Measurements from ENCODE around the gene RNF224.

The RNF224 gene

DNA sequence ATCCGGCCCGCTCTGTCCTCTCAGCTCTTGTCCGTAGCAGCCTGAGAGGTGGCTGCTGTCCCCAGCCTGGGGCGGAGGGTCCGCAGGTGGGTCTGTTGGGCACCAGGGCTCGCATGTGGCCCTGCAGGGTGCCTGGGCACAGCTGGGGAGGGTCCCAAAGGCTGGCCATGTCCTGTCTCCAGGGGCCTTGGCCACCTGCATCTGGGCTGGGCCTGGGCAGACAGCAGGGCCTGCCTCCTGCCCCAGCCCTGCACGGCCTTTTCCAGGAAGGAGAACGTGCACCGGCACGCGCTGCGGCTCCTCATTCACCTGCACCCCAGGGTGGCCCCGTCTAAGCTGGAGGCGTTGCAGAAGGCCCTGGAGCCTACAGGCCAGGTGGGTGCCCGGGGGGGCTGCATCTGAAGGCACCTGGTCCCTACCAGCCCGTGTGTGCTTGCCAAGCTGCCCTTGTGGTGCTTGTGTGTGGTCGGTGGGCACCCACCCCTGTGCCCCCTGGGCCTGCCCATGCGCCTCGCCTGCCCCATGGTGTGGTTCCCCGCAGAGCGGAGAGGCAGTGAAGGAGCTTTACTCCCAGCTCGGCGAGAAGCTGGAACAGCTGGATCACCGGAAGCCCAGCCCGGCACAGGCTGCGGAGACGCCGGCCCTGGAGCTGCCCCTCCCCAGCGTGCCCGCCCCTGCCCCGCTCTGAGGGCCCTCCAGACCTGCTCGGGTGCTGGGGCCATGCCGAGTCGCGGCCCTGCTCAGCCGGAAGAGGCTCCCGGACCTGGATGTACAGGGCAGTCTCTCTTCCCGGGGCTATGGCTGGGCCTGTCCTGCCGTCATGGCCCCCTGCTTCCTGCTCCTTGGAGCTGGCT, 45.2 kb downstream of the RNF224 start:
- H3K4me1 ChIP-seq (ENCODE audit: control insufficient read depth, insufficient read depth, low read length, poor library complexity, severe bottlenecking) = peaks cover 20% of the 10 kb centered on the region
- H3K36me3 ChIP-seq (ENCODE audit: control insufficient read depth, insufficient read depth, low read length) = peaks cover 55% of the 10 kb centered on the region
- 93 to 95% methylated on average over 30 to 38 of the region's 39 CpGs for WGBS, 2 experiments (ENCODE audit: insufficient coverage in 2 of 2)
- no peaks in the 10 kb centered on the region for H3K9me3 ChIP-seq (ENCODE audit: control insufficient read depth, low read length)
- H3K4me3 ChIP-seq (ENCODE audit: extremely low read depth, insufficient read depth, low read length, poor library complexity, severe bottlenecking) = no peak overlapping the region
- H3K27ac ChIP-seq (ENCODE audit: low read depth, low read length, severe bottlenecking) = no peak overlapping the region

- H3K36me3 ChIP-seq (ENCODE audit: control insufficient read depth, insufficient read depth, low read length) = peaks cover 48% of the 10 kb centered on the region
- 89 to 92% methylated on average over 12 to 13 of the region's 13 CpGs for WGBS, 2 experiments (ENCODE audit: insufficient coverage in 2 of 2)
Measured at GRCh38 chr9:137273095-137273490, 45.8 kb downstream of the RNF224 start.

DNA sequence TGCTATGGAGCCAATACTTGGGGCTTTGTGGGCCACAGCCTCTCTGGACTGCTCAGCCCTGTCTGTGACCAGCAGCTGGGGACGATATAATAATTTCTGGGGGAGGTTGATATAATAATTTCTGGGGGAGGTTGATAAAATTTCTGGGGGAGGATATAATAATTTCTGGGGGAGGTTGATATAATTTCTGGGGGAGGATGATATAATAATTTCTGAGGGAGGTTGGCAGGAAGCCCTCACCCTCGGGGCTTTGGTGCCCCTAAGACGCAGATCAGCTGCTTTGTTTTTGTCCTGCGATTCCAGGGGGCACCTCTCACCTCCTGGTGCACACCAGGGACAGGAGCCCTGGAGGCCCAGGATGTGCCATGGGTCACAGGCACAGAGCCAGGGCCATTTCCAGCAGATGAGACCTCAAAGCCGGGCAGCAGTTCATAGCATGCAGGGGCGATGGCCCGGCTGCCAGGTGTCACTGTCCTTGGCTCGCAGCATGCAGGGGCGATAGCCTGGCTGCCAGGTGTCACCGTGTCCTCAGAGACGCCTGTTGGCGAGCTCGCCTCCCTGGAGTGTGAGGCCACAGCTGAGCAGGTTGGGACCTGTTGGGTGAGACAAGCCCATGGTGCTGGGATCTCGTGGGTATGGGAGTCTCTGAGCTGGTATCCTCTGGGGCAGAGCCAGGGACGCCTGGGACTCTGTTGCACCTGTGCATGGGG, 46.5 kb downstream of the RNF224 start:
- Histone ChIP-seq H3K4me3 (ENCODE audit: extremely low read depth, insufficient read depth, low read length, poor library complexity, severe bottlenecking) (no peak overlapping the region), H3K27ac (ENCODE audit: low read depth, low read length, severe bottlenecking) (no peak overlapping the region), H3K9me3 (ENCODE audit: control insufficient read depth, low read length) (no peaks in the 10 kb centered on the region), H3K36me3 (ENCODE audit: control insufficient read depth, insufficient read depth, low read length) (peaks cover 45% of the 10 kb centered on the region), H3K4me1 (ENCODE audit: control insufficient read depth, insufficient read depth, low read length, poor library complexity, severe bottlenecking) (peaks cover 20% of the 10 kb centered on the region)
- WGBS, 2 experiments (ENCODE audit: insufficient coverage in 2 of 2) = 85 to 91% methylated on average over 10 to 14 of the region's 15 CpGs

More at GRCh38 chr9:137273095-137273490, 45.8 kb downstream of the RNF224 start:
- no peak overlapping the region for H3K27ac ChIP-seq (ENCODE audit: low read depth, low read length, severe bottlenecking)
- H3K4me1 ChIP-seq (ENCODE audit: control insufficient read depth, insufficient read depth, low read length, poor library complexity, severe bottlenecking) = peaks cover 20% of the 10 kb centered on the region
- no peak overlapping the region for H3K4me3 ChIP-seq (ENCODE audit: extremely low read depth, insufficient read depth, low read length, poor library complexity, severe bottlenecking)
- H3K9me3 ChIP-seq (ENCODE audit: control insufficient read depth, low read length) = no peaks in the 10 kb centered on the region

GRCh38 chr9:137275203-137275587, 47.9 kb downstream of the RNF224 start:
- Histone ChIP-seq H3K36me3 (ENCODE audit: control insufficient read depth, insufficient read depth, low read length) (peaks cover 43% of the 10 kb centered on the region), H3K4me3 (ENCODE audit: extremely low read depth, insufficient read depth, low read length, poor library complexity, severe bottlenecking) (no peak overlapping the region), H3K4me1 (ENCODE audit: control insufficient read depth, insufficient read depth, low read length, poor library complexity, severe bottlenecking) (peaks cover 23% of the 10 kb centered on the region), H3K27ac (ENCODE audit: low read depth, low read length, severe bottlenecking) (no peak overlapping the region), H3K9me3 (ENCODE audit: control insufficient read depth, low read length) (no peaks in the 10 kb centered on the region)
- WGBS, 2 experiments (ENCODE audit: insufficient coverage in 2 of 2) = 88 to 98% methylated on average over 7 to 9 of the region's 10 CpGs

GRCh38 chr9:137275588-137276472, 48.5 kb downstream of the RNF224 start:
- no peaks in the 10 kb centered on the region for H3K9me3 ChIP-seq (ENCODE audit: control insufficient read depth, low read length)
- H3K4me3 ChIP-seq (ENCODE audit: extremely low read depth, insufficient read depth, low read length, poor library complexity, severe bottlenecking) = no peak overlapping the region
- peaks cover 42% of the 10 kb centered on the region for H3K36me3 ChIP-seq (ENCODE audit: control insufficient read depth, insufficient read depth, low read length)
- H3K27ac ChIP-seq (ENCODE audit: low read depth, low read length, severe bottlenecking) = peak overlapping the region; percentile 91
- WGBS, 2 experiments (ENCODE audit: insufficient coverage in 2 of 2) = 92 to 93% methylated on average over 19 to 21 of the region's 24 CpGs
- peaks cover 23% of the 10 kb centered on the region for H3K4me1 ChIP-seq (ENCODE audit: control insufficient read depth, insufficient read depth, low read length, poor library complexity, severe bottlenecking)

DNA sequence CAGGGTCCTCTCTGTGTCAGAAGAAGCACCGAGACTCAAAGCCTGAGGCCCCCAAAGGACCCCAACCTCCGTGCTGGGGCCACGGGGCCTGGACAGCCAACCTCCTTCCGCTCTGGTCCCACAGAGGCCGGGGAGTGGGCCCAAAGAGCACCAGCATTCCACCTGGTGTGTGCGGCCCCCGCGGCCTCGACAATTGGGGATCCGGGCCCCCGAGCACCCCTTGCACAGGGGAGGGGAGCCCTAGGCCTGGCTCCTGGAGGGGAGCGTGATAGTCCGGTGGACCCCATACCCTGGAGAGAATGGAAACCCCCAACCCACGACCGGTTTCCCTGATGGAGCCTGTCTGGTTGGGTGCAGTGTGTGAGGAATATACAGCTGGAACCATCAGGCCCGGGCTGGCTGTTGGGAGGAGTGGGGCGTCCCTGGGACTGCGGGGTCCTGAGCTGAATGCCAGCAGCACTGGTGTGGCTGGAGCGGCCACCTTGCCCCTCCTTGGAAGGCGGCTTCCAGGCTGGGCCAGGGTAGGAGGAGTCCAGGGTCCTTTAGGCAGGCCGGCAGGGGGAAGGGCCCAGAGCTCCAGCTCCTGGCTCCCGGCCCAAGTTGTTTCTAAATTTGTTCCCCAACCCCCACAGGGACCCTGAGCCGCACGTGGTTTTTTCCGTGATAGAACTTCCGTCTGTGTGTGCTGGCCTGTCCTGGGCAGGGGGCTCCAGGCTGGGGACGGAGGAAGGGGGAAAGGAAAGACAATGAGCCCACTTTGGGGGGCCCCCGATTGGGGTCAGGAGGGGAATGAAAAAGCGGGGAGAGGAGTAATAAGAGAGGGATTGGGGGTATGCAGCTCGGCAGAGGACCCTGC, 49.4 kb downstream of the RNF224 start:
- peak overlapping the region; percentile 64 for H3K4me3 ChIP-seq (ENCODE audit: extremely low read depth, insufficient read depth, low read length, poor library complexity, severe bottlenecking)
- 46 to 60% methylated on average over 20 to 25 of the region's 30 CpGs for WGBS, 2 experiments (ENCODE audit: insufficient coverage in 2 of 2)
- no peaks in the 10 kb centered on the region for H3K9me3 ChIP-seq (ENCODE audit: control insufficient read depth, low read length)
- H3K4me1 ChIP-seq (ENCODE audit: control insufficient read depth, insufficient read depth, low read length, poor library complexity, severe bottlenecking) = peaks cover 23% of the 10 kb centered on the region
- H3K36me3 ChIP-seq (ENCODE audit: control insufficient read depth, insufficient read depth, low read length) = peaks cover 36% of the 10 kb centered on the region
- H3K27ac ChIP-seq (ENCODE audit: low read depth, low read length, severe bottlenecking) = peak overlapping the region; percentile 91

- Histone ChIP-seq H3K36me3 (ENCODE audit: control insufficient read depth, insufficient read depth, low read length) (peaks cover 36% of the 10 kb centered on the region), H3K9me3 (ENCODE audit: control insufficient read depth, low read length) (no peaks in the 10 kb centered on the region), H3K4me3 (ENCODE audit: extremely low read depth, insufficient read depth, low read length, poor library complexity, severe bottlenecking) (peak within 1 kb of the TSS; percentile 64), H3K4me1 (ENCODE audit: control insufficient read depth, insufficient read depth, low read length, poor library complexity, severe bottlenecking) (peaks cover 23% of the 10 kb centered on the region), H3K27ac (ENCODE audit: low read depth, low read length, severe bottlenecking) (peak within 1 kb of the TSS; percentile 91)
- WGBS, 2 experiments (ENCODE audit: insufficient coverage in 2 of 2) = 10 to 19% methylated on average over 13 to 19 of the region's 25 CpGs
Measured at GRCh38 chr9:137277329-137278041, 50.2 kb downstream of the RNF224 start, which contains the start of gene TOR4A. Gene TOR4A (plus strand): TSS chr9:137277726. CDS start chr9:137278690, 964 bp downstream.

GRCh38 chr9:137278061-137278701, 50.9 kb downstream of the RNF224 start:
- peak overlapping the region; percentile 64 for H3K4me3 ChIP-seq (ENCODE audit: extremely low read depth, insufficient read depth, low read length, poor library complexity, severe bottlenecking)
- 25 to 35% methylated on average over 39 to 44 of the region's 54 CpGs for WGBS, 2 experiments (ENCODE audit: insufficient coverage in 2 of 2)
- peaks cover 23% of the 10 kb centered on the region for H3K4me1 ChIP-seq (ENCODE audit: control insufficient read depth, insufficient read depth, low read length, poor library complexity, severe bottlenecking)
- no peaks in the 10 kb centered on the region for H3K9me3 ChIP-seq (ENCODE audit: control insufficient read depth, low read length)
- H3K27ac ChIP-seq (ENCODE audit: low read depth, low read length, severe bottlenecking) = peak overlapping the region; percentile 91
- peaks cover 39% of the 10 kb centered on the region for H3K36me3 ChIP-seq (ENCODE audit: control insufficient read depth, insufficient read depth, low read length)
